DND-41 (cell line): ENCODE measurements around the gene GRID2.

ENCODE experiments used
- CTCF ChIP-seq: IDR thresholded peaks from 2 replicates; pipeline ENCODE4 v1.5.1; 2012; ENCODE audit warnings: borderline replicate concordance, low read length, moderate library complexity, mild to moderate bottlenecking; ENCODE audit not compliant: poor library complexity, severe bottlenecking; ENCODE audit errors: extremely low read depth
- EZH2 ChIP-seq: IDR thresholded peaks from 3 replicates; pipeline ENCODE4 v1.6.1; 2012; ENCODE audit warnings: borderline replicate concordance, low read depth, mild to moderate bottlenecking, moderate library complexity, low read length, inconsistent platforms; ENCODE audit not compliant: severe bottlenecking

- TF ChIP-seq CTCF (no peak), EZH2 (no peak)
These were observed 1482.4 kb downstream of the GRID2 start for GRCh38 chr4:93786149-93786548.
